Suppressor macrophage treated with lipopolysaccharide for 1 hour (primary cell): ENCODE data around the gene TCFL5.

Experiments
- DNase-seq, 3 donors: peaks; one replicate each; pipeline ENCODE4 v3.0.0-alpha.2; 2020 to 2022

Gene TCFL5

GRCh38 chr20:62895539-62895938, 33.9 kb upstream of the TCFL5 start:
- no peak for DNase-seq

DNA sequence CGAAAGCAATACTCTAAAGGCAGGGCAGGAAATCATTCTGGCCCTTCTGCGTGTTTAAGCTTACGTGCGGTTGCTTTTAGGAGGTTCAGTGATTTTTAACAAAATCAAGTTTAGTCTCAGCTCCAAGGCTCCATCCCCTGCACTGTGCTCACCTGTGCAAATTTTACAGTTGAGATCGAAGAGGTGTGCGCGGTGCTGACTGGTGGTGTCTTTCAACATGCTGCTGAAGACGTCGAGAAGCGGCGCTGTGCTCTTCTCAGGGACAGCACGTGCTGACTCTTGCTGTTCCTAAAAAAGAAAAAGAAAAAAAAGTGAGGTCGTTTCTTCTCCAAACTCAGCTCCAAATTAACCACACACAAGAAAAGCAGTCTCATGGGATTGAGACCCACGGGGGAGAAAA, 32.6 kb upstream of the TCFL5 start:
- DNase-seq: no peak

GRCh38 chr20:62893700-62894099, 32.1 kb upstream of the TCFL5 start:
- no peak for DNase-seq

DNA sequence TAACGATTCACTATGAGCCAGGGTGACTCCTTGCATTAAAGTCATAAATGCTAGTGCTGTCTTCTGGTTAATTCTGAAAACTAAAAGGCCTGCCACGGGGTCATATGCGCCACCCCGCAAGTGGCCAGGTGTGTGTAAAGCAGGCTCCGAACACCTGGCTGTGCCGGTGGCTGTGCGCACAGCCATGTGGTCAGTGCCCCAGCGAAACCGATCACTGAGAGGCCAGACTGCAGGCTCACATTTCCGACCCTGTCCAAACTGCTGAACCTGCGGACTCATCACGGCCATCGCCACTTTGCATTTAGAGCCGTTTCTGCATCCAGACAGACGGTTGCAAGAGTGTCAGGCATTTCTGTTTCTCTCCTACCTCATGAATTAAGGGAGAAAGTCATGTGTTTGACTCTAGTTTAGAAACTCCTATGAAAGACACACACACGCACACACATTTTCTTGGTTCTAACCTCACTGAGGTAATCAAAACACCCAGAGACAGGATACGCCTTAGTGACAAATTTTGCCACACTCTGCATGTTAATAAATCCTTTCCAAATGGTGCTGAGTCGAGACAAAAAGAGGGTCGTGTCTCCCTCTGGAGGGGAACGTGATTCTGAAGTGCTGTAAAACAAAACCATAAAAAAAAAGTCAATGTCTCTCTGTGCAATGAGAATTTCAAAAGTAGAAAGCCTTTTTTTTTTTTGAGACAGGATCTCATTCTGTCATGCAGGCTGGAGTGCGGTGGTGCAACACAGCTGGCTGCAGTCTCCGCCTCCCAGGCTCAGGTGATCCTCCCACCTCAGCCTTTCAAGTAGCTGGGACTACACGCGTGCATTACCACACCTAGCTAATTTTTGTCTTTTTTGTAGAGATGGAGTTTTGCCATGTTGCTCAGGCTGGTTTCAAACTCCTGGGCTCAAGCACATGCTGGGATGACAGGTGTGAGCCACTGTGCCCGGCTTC, 31.0 kb upstream of the TCFL5 start:
- DNase-seq: no peak

- DNase-seq: no peak
Measured at GRCh38 chr20:62891111-62891510, 29.5 kb upstream of the TCFL5 start.

DNA sequence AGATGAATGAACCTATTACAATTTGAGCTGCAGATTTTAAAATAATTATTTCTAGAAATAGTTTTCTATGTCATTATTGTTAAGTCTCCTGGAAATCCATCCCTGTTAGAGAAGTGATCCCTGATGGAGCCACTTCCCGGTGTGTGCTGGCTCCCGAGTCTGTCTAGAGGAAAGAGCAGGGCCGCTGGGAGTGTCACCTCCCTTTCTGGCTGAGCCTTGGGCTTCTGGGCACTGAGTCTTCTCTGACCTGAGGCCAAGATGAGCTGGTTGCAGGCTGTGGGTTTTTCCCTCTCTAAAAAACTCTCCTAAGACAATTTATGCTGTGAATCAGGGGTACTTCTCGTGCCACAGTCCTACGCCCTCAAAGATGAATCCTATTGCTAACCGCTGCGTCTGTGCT, 28.8 kb upstream of the TCFL5 start:
- DNase-seq: no peak

DNA sequence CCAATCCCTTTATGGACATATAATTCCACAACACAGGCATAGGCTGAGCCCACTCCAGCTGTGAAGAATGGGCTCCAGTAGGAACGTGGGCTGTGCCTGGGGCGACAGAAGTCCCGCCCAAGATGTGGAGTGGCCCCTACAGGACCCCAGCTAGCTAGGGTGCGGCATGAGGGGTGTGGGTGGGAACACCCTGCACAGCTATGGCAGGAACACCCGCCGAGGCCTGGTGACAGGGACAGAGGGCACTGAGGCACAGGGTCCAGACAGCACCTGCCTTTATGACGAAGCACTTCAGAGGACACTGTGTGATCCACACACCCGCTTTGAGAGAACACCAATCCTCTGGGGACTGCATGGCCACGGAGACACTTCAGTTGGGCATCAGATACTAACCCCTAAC, 28.2 kb upstream of the TCFL5 start:
- DNase-seq: no peak

GRCh38 chr20:62889411-62889810, 27.8 kb upstream of the TCFL5 start:
- DNase-seq: no peak

DNA sequence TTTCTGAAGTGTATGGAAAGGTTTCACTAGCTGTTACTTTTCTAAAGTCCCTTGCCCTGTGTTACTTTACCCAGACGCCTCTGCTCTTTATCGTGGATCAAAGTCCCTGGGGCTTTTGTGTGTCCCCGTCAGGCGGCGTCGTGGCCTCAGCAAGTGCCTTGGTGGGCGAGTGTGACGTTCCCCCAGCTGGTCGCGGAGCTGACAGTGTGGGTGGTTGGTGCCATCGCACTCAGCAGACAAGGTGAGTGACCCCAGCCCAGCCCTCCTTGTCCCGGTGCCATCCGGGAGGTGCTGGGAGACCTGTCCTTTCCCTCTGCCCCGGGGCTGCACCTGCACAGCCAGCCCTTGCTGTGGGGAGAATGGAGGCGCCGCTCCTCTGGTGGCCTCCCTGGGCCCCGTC, 27.3 kb upstream of the TCFL5 start:
- DNase-seq: no peak

DNA sequence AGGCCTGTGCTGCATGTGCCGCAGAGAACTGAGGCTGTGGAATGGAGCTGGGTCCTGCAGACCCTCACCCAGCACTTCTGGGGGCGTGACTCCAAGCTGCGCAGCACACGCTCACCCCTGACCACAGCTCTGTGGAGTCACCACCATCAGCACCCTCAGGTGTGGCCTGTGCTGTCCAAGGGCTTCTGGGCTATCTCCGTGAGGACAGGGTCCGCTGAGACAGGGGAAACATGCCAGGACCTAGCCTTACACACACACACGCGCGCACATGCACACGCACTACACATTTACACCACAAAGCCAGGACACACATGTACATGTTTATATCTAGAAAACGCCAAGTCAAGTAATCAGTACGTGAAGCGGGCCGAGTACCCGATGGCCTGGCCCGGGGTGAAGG, 26.8 kb upstream of the TCFL5 start:
- DNase-seq: no peak

DNA sequence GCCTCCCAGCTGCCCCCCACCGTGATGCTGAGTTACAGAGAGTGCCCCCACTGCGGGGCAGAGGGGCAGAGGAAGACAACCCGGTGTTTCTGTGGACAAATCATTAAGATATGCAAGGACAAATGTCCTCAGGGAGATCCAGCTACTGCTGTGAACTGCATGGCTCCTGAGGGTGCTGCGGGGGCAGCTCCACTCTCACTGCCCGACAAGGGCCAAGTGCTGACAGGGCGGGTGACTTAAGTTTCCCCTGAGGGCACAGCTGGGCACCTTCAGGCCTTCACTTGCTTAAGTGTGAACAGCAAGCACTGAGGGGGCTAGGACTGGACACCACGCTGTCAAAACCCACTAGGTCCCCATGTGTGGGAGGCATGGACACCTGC, 26.2 kb upstream of the TCFL5 start:
- DNase-seq: no peak

- peak; percentile 26 to 42 (median 33) for DNase-seq
Measured at GRCh38 chr20:62887152-62887859, 25.7 kb upstream of the TCFL5 start.

GRCh38 chr20:62886709-62887058, 25.1 kb upstream of the TCFL5 start:
- DNase-seq: no peak

DNA sequence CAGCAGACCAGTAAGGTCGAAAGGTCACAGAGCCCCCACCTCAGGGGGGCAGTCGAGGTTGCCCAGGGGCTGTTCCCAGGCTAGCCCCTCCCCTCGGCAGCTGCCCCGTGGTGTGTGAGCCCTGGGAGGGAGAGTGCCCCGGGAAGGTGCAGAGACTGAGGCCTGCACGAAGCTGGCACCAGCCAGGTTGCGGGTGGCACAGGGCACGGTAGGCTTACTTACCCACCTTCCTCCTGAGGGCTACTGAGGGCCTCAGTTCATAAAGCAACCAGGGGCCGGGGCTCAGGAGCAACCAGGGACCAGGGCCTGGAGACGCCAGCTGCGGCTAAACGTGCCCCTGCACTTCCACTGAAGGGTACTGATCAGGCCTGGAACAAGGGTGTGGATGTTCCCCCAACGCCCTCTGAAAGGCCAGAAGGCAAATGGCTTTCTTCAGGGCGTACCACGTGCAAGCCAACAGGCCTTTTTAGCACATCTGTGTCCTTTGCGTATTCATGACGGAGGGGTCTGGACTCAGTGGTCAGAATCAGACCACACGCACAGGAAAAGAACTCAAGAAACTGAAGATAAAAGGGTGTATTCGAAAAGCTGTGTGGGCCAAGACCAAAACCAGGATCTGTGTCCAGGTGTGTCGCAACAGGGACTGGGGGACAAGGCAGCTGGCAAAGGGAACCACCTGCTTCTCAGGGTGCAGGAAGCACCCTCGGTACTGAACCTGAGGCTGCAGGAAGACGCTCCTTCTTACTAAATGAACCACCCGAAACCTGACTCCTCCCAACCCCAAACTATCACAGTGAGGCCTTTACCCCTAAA, 24.5 kb upstream of the TCFL5 start:
- DNase-seq: no peak

DNA sequence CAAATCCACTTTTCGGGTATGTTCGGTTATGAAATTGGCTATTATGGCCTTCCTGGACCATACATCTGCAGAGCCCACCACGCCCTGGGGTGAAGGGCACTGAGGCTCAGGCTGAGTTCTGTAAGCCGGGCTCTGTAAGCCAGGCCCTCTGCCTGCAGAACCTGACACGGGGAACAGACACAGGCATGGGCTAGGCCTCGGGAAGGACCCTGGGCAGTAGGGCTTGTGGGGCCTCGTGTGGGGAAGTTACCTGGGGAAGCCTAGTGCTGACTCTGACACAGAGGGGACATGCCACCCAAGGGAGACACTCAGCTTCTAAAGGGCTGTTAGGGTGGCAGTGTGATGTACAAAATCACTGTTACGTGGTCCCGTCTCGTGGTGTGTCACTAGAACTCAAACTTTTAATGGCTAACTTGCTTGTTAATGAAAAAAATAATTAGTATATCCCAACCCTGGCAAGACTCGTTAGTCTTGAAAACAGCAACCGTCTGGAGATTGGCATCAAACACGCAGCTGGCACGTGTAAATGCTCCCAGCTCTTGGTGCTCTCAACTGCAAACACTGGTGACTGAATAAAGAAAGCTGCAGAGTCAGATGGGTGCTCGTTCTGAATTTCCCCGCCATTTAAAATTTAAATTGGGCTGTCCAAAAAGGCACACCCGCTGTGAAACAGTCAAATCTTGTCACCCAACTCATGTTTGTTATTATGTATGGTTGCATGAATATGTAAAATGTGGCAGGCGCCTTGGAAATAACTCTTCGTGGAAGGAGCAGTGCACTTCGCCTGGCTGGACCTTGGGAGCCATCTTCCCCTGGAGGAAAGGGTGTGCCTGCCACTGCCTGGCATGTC, 23.6 kb upstream of the TCFL5 start:
- DNase-seq: no peak

DNA sequence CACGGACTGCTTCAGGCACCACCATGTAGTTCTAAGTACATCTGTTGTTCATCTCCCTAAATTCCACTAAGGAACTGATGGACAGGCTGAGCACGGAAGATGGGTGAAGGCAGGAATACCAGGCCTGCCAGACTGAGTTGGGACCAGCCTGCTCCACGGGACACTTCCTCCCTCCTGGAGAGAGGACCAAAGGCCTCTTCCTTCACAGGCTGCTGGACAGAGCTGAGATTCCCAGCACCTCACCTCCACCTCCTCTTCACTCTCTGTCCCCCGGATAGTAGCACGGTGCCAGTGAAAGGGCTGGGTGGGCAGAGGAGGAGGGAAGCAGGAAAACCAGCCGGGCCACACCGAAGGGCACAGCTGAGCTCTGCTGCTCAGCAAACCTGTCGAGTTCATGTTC, 22.9 kb upstream of the TCFL5 start:
- DNase-seq: no peak

DNA sequence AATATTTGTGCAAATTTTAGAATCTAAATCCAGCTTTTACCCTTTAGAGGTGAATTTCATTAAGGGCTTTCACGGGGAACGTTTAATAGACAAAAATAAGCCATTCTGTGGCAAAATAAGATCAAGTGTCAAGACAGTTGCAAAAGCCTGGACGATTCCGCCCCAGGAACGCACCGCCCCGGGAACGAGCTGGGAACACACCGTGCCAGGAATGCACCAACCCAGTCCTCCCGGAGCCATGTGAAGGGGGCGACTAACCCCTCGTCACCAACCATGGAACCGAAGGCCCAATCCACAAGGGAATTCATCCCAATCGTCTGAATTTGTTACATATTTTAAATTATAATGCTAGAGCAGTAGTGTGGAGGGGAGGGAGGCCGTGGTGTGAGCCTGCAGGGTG, 20.8 kb upstream of the TCFL5 start:
- DNase-seq: no peak

- no peak for DNase-seq
Measured at GRCh38 chr20:62881662-62882395, 20.2 kb upstream of the TCFL5 start.

DNA sequence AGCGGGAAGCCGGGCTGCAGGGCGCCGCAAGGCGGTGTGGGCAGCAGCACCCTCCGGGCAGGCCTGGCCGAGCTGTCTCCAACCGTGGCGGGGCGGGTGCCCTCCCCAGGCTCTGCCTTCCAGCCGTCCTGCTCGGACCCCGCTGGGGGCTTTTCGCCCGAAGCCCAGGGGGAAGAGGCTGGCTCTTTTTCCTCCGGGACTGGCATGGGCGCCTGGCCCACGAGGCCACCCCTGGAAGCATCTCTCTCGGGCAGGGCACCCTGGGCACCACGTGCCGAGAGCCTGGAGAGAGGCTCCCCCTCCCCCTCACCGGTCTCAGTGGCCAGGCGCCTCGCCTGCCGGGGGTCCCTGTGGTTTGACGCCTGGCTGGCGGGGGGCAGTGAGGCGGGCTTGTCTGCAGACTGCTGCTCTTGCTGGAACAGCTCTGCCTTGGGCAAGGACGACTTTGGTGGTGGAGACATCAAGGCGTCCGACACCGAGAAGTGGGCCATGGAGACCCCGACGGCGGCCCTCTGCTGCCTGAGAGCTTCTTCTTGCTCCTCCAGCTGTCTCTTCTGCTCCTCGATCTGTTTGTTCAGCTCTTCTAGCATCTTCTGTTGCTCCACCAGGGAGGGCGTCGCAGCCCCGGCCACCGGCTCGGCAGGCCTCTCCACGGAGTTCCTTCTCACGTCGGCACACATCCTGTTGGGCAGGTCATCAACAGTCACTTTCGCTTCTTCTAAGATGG, 19.5 kb upstream of the TCFL5 start:
- no peak for DNase-seq

- DNase-seq: no peak
Measured at GRCh38 chr20:62880147-62880934, 18.7 kb upstream of the TCFL5 start.
